ENCODE results near the gene PGA5. TPM values are rescaled to one million over a fixed set of nuclear protein-coding genes. Genes with fewer than 3 reads are reported as not detected.
A peak's percentile ranks its signal among the peaks of the same experiment; 100 is the strongest.
"Not testable (repeated sequence)": the region's sequence is repeated elsewhere in the genome, so short reads cannot be mapped to it uniquely, and the experiment has no call there.

PGA5 gene
- not detected for total RNA-seq

DNA sequence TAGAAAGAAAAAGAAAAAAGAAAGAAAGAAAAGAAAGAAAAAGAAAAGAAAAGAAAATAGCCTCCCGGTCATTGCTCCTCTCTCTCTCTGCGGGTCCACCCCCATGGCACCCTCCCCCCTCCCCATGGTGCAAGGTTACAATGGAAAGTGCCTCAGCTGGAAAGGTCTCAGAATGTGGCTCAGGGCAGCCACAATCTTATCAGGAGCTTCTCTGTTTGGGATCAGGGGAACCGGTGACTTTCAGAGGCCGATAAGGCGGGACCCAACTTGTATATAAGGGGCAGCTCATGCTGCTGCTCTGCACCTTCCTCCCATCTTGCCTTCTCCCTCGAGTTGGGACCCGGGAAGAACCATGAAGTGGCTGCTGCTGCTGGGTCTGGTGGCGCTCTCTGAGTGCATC, at the start of gene PGA5:
TSS of gene PGA5 (plus strand) at position 301 of the 400 bp plus-strand sequence. CDS start at position 353, 52 bp downstream.
- H3K36me3 ChIP-seq; H3K27ac ChIP-seq; intact Hi-C loops (cut with DNase I; ENCODE audit: low total_unique reads); H3K4me3 ChIP-seq; H3K27me3 ChIP-seq; DNase-seq; H3K9me3 ChIP-seq; H3K4me1 ChIP-seq: not testable (repeated sequence)

DNA sequence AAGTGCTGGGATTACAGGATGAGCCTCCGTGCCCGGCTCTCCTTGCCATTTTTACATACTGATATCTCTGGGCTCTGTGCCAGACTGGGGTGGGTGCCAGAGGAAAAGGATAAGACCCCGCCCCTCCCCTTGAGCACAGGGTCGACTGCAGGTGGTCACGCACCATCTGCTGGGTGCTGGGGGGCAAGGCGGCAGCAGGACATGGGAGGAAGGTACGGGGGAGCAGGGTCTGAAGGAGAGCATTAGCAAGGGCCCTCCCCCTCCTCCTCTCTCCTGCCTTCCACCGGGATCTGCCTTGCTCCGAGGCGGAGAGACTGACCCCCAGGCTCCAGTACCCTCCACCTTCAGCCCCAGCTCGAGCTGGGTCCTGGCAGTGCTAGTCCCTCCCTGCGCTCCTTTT, 47.4 kb upstream of the PGA5 start:
- intact Hi-C loops (cut with DNase I; ENCODE audit: low total_unique reads), result no loop called here
- H3K27ac ChIP-seq, result no peak overlapping the region

DNA sequence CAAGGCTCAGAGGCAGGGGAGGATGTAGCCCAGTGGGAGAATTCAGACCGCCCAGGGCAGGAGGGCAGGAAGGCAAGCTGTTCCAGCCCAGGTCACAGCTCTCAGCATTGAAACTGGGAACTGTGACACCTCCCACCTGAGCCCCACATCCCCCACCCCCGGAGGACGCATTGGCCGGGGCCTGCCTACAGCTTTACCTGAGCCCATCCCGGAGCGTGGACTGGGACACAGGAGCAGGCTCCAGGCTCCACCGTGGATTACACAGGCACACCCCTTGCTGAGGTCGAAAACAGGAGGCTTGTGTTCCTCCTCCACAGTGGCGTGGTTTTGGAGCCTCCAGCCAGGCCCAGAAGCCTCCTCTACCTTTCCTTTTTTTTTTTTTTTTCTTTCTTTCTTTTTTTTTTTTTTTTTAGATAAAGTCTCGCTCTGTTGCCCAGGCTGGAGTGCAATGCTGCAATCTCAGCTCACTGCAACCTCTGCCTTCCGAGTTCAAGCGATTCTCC, 46.8 kb upstream of the PGA5 start:
- TF ChIP-seq POLR2A (IDR thresholded peaks at IDR 0.05), result no peak
- TF ChIP-seq, protein P1, sequence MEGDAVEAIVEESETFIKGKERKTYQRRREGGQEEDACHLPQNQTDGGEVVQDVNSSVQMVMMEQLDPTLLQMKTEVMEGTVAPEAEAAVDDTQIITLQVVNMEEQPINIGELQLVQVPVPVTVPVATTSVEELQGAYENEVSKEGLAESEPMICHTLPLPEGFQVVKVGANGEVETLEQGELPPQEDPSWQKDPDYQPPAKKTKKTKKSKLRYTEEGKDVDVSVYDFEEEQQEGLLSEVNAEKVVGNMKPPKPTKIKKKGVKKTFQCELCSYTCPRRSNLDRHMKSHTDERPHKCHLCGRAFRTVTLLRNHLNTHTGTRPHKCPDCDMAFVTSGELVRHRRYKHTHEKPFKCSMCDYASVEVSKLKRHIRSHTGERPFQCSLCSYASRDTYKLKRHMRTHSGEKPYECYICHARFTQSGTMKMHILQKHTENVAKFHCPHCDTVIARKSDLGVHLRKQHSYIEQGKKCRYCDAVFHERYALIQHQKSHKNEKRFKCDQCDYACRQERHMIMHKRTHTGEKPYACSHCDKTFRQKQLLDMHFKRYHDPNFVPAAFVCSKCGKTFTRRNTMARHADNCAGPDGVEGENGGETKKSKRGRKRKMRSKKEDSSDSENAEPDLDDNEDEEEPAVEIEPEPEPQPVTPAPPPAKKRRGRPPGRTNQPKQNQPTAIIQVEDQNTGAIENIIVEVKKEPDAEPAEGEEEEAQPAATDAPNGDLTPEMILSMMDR (IDR thresholded peaks at IDR 0.05), result no peak
- H3K27ac ChIP-seq, result no peak overlapping the region
- H3K27me3 ChIP-seq, result no peaks in the 10 kb centered on the region

More for the DNA sequence above, 47.4 kb upstream of the PGA5 start:
- Histone ChIP-seq H3K36me3 (no peaks in the 10 kb centered on the region), H3K4me3 (no peak overlapping the region), H3K9me3 (no peaks in the 10 kb centered on the region), H3K4me1 (no peaks in the 10 kb centered on the region), H3K27me3 (no peaks in the 10 kb centered on the region)
- TF ChIP-seq, protein P1 (IDR thresholded peaks at IDR 0.05), result no peak
- no peak for TF ChIP-seq POLR2A (IDR thresholded peaks at IDR 0.05)
- DNase-seq, result peak in 1 of 2 donors; percentile 17

DNA sequence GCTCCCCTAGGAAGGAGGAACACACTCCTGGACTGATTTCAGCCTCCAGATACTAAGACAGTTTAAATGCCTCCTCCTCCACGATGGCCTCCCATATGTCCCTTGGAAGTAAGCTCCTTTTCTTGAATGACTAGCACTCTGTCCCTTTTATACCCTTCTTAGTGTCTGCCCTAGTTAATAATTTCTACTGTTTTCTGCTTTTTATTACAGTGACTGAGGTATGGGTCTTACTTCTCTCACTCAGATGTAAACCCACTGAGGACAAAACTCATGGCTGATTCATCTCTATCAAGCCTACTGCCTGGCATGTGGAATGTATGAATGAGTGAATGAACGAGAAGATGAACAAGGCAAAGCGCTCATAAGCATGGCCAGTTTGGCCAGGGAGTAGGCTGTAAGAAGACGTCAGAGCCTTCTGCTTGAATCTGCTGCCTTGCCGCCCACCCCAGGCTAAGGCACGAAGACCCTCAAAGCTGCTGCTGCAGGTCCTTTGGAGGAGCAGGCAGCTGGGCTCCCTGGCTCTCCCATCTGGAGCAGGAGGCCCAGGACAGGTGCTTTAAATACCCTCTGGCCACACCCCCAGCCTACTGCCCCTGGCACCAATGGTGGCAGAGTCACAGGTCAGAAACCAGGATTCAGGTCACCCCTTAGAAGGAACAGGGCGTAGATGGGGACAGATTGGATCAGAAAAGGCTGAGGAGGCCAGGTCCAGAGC, 45.8 kb upstream of the PGA5 start:
- intact Hi-C loops (cut with DNase I; ENCODE audit: low total_unique reads), result no loop called here
- no peaks in the 10 kb centered on the region for H3K9me3 ChIP-seq
- TF ChIP-seq, protein P1 (IDR thresholded peaks at IDR 0.05), result no peak
- TF ChIP-seq POLR2A (IDR thresholded peaks at IDR 0.05), result no peak
- H3K27ac ChIP-seq, result no peak overlapping the region
- no peaks in the 10 kb centered on the region for H3K36me3 ChIP-seq
- H3K4me3 ChIP-seq, result no peak overlapping the region
- no peaks in the 10 kb centered on the region for H3K4me1 ChIP-seq
- DNase-seq, result no peak
- H3K27me3 ChIP-seq, result no peaks in the 10 kb centered on the region

More for the DNA sequence above, 46.8 kb upstream of the PGA5 start:
- Histone ChIP-seq H3K4me1 (no peaks in the 10 kb centered on the region), H3K9me3 (no peaks in the 10 kb centered on the region), H3K36me3 (no peaks in the 10 kb centered on the region), H3K4me3 (no peak overlapping the region)
- DNase-seq, result no peak
- intact Hi-C loops (cut with DNase I; ENCODE audit: low total_unique reads), result no loop called here

DNA sequence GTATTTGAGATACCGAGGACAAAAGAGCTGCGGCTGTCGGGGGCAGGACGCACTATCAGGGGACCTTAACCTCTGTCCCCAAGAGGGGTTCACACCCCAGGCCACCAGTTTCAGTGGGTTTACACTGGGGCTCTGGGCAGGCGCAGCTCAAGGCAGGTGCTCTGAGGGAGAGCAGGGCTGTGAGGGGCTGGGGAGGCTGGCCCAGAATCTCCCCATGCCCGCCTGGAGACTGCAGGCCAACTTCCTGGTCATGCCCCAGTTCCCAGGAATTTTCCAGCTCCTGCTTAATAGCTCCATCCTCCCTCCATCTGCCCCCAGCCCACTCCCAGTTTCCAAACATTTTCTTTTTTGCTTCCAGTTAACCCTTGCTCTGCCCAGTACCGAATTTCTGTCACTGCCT, 45.3 kb upstream of the PGA5 start:
- Histone ChIP-seq H3K4me1 (no peaks in the 10 kb centered on the region), H3K27ac (no peak overlapping the region), H3K27me3 (no peaks in the 10 kb centered on the region), H3K9me3 (no peaks in the 10 kb centered on the region), H3K36me3 (no peaks in the 10 kb centered on the region), H3K4me3 (no peak overlapping the region)
- TF ChIP-seq POLR2A (IDR thresholded peaks at IDR 0.05), result no peak
- TF ChIP-seq, protein P1 (IDR thresholded peaks at IDR 0.05), result no peak
- DNase-seq, result no peak
- intact Hi-C loops (cut with DNase I; ENCODE audit: low total_unique reads), result no loop called here

All from uterus (tissue), 4 donors.